Measurements from ENCODE around the gene TRABD.
"Not testable (repeated sequence)": the region's sequence is repeated elsewhere in the genome, so short reads cannot be mapped to it uniquely, and the experiment has no call there.

The TRABD gene

GRCh38 chr22:50204998-50205397 lies 19.3 kb downstream of the TRABD start:
- DNase-seq, result not testable (repeated sequence)

GRCh38 chr22:50205781-50206569 lies 20.3 kb downstream of the TRABD start:
- DNase-seq, result no peak

DNA sequence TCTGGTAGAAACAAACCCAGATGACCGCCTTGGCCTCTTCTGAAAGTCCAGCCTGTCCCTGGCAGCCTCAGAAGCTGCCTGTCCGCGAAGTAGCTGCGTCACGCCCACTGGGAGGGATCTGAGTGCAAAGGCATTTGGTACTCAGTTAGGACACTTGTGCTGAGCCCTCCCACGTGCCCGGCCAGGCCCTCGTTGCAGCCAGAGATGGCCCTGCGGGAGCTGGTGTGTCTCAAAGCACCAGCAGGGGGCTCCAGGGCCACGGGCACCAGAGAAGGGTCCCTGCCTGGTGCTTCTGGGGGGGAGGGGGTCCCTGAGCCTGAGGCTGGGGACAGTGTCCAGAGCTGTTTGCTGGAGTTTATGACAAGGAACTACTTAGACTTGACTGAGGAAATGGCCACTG lies 20.9 kb downstream of the TRABD start:
- DNase-seq, result peak; percentile 46

- DNase-seq, result no peak
Measured at GRCh38 chr22:50207383-50208140, 21.8 kb downstream of the TRABD start.

DNA sequence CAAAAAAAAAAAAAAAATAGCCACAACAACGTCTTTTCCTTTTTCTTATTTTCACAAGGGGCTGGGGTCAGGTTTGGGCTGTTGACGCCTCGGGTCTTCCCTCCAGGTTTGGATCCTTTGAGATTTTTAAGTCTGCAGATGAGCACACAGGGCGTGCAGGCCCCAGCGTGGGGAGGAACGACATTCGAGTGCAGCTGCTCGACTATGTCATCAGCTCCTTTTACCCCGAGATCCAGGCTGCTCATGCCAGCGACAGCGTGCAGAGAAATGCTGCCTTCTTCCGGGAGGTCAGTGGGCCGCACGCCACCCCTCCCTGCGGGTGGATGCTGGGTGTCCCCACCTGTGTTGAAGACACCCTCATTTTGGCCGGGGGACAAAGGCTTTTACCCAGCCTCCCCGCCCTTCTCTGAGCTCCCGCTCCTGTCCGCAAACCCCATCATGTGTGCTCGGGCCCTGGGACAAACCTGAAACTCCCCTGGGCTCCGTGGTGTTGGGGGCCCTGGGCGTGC lies 22.8 kb downstream of the TRABD start:
- no peak for DNase-seq

- no peak for DNase-seq
Measured at GRCh38 chr22:50208939-50209892, 23.5 kb downstream of the TRABD start.

GRCh38 chr22:50209893-50210292 lies 24.2 kb downstream of the TRABD start:
- DNase-seq, result peak; percentile 90

DNA sequence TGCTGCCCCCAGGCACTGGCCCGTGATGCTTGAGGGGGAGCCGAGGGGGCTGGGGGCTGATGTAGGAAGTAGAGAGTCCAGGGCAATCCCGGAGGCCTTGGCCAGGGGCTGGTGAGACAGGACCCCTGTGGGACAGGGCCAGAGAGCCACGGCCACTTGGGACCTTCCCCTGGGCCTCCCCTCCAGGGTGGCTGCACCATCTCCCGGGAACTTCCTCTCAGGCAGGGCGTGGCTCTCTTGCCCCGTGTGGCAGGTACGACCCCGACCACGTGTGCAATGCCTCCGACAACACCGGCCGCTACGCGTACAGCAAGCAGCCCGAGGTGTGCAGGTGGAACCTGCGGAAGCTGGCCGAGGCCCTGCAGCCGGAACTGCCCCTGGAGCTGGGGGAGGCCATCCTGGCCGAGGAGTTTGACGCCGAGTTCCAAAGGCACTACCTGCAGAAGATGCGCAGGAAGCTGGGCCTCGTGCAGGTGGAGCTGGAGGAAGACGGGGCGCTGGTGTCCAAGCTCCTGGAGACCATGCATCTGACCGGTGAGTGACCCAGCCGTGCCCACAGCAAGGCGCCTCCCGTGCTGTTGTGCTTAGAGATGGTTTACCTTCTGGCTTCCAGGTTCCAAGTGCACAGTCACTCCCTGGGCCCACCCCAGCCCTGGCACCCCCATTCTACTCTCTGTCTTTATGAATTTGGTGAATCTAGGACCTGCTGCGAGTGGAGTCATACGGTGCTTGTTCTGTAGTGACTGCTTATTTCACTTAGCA lies 24.8 kb downstream of the TRABD start:
- no peak for DNase-seq

DNA sequence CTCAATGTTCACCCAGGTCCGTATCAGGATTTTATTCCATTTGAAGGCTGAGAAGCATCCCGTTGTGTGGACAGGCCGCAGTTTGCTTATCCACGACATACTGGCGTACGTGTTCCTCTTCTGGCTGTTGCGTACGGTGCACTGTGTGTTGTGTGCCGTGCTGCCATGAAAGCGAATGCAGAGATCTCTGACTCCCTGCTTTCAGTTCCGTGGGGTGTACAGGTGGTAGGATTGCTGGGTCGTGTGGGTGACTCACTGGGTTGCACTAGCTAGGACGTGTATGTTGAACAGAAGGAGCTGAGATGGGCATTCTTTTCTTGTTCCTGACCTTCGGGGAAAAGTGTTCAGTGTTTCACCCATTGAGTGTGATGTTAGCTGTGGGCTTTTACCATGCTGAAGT lies 25.4 kb downstream of the TRABD start:
- DNase-seq, result no peak

GRCh38 chr22:50213263-50213662 lies 27.6 kb downstream of the TRABD start:
- DNase-seq, result peak; percentile 59

DNA sequence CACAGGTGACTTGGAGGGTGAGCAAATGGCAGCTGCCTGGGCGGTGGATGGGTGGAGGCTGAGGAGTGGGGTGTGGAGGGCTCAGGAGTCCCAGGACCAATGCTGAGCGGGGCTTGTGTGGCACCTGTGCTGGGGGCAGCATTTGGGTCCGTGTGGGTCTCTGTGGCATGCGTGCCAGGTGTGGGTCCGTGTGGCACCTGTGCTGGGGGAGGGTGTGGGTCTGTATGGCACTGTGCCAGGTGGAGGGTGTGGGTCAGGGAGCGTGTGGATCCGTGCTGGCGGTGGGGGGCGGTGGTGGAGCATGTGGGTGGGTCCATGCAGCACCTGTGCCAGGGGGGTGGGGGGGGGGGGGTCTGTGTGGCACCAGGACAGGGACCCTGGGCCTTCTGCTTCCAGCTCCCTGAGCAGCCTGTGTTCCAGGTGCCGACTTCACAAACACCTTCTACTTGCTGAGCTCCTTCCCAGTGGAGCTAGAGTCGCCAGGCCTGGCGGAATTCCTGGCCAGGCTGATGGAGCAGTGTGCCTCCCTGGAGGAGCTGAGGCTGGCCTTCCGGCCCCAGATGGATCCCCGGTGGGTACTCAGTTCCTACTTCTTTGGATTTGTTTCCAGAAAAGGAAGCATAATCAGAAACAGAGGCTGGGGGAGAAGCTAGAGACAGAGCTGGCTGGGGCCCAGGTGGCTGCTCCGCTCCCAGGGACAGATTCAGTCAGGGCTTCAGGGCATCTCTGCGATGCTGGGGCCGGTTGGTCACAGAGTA lies 29.8 kb downstream of the TRABD start:
- no peak for DNase-seq

- no peak for DNase-seq
Measured at GRCh38 chr22:50216055-50216683, 30.5 kb downstream of the TRABD start.

DNA sequence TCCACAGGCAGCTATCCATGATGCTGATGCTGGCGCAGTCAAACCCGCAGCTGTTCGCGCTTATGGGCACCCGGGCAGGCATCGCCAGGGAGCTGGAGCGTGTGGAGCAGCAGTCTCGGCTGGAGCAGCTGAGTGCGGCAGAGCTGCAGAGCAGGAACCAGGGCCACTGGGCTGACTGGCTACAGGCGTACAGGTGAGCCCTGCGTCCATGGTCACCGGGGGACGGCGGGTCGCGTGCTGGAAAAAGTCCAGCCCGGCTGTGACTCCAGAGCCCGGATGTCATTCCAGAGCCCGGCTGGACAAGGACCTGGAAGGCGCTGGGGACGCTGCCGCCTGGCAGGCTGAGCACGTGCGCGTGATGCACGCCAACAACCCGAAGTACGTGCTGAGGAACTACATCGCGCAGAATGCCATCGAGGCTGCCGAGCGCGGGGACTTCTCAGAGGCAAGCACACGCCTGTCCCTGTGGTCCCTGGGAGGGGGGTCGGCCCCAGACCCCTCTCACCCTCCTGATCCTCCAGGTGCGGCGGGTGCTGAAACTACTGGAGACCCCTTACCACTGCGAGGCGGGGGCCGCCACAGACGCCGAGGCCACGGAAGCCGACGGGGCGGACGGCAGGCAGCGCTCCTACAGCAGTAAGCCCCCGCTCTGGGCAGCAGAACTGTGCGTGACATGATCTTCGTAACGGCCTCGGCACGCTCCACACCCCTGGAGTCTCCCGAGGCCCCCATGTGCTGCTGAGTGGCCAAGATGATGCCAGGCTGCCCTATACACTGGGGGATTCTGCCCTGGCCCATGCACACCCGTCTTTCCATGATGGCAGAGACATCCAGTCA lies 31.2 kb downstream of the TRABD start:
- DNase-seq, result no peak

DNA sequence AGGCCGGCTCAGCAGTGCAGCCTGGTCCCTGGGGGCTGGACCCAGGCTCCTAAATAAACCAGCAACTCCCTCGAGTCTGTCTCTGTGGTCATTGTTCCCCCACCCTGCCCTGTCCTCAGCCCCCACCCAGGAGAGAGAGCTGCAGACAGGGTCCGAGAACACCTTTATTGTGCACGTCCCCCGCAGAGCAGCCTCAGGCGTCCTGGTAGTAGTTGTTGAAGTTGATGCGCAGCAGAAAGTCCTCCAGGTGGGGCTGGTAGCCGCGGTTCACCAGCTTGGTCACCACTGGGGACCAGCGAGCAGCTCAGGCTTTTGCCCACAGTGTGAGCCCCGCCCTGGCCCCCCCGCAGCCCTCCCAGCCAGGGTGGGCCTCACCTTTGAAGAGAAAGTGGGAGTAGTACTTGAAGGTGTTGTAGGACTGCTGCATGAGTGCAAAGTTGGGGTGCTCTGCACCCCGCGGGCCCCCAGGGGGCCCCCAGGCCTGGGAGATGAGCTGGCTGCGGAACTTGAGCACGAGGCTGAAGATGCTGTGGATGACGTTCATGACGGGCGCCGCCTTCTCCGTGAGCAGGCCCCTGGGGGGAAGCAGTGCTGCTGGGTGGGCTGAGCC lies 31.9 kb downstream of the TRABD start:
- DNase-seq, result no peak

- DNase-seq, result no peak
Measured at GRCh38 chr22:50218153-50218995, 32.7 kb downstream of the TRABD start.

- peak; percentile 91 for DNase-seq
Measured at GRCh38 chr22:50218996-50219727, 33.4 kb downstream of the TRABD start.

- DNase-seq, result no peak
Measured at GRCh38 chr22:50219800-50220602, 34.3 kb downstream of the TRABD start.

All from hematopoietic multipotent progenitor cell treated with erythropoietin and hydrocortisone succinate and interleukin-3 and kit ligand, for 6 days (in vitro differentiated cells).